Gastroesophageal sphincter (tissue), 3 donors: ENCODE results near the gene DAPK2.

Experiments used
- CTCF ChIP-seq, 4 experiments: fragments of 200-600 bp in 2 of 4; fragments of 450-650 bp in 2 of 4; sonication (generic) in 1 of 4; IDR thresholded peaks; one replicate each; pipeline ENCODE4 v1.5.1; 2017 to 2019; ENCODE audit warnings: antibody characterized with exemption in 4 of 4, mild to moderate bottlenecking in 2 of 4, moderate library complexity in 2 of 4
- POLR2AphosphoS5 ChIP-seq: sonication (generic); formaldehyde crosslinking; IDR thresholded peaks from one replicate; pipeline ENCODE4 v1.6.1; 2017; ENCODE audit warnings: antibody characterized with exemption

GRCh38 chr15:63917588-63918316 is 128.5 kb downstream of the DAPK2 start:
- no peak for TF ChIP-seq CTCF (IDR thresholded peaks at IDR 0.05)
- TF ChIP-seq POLR2AphosphoS5 = no peak
